H1 (cell line): ENCODE data around the gene WNT2. TPM values are rescaled to one million over a fixed set of nuclear protein-coding genes. Genes with fewer than 3 reads are reported as not detected.

Experiments
- CTCF ChIA-PET: fragments of 300-600 bp; sonication (Branson Sonifier 250); formaldehyde crosslinking; loops from one replicate; lab custom pipeline; 2021; ENCODE audit not compliant: partially characterized antibody; lab: Charles Lee
- POLR2A ChIA-PET: fragments of 300-600 bp; sonication (Branson Sonifier 250); formaldehyde crosslinking; loops from one replicate; lab custom pipeline; 2021; ENCODE audit warnings: inconsistent platforms; ENCODE audit not compliant: partially characterized antibody; lab: Charles Lee
- DNase-seq, 2 experiments: peaks; one replicate each; pipeline versions ENCODE4 v3.0.0 to v3.0.0-alpha.2; 2010 to 2022; ENCODE audit warnings: low spot score in 2 of 2, low read depth in 1 of 2, mixed read lengths in 1 of 2
- FAIRE-seq: peaks from 2 replicates; lab custom pipeline; 2011; peaks lifted over from hg19 to GRCh38; lab: Jason Lieb, UNC
- H2AFZ ChIP-seq: 2 replicates; pipeline ENCODE4 v1.8.1; 2012; ENCODE audit warnings: low read length, inconsistent platforms
- H2AK5ac ChIP-seq: 2 replicates; pipeline ENCODE4 v1.6.1; 2013; ENCODE audit warnings: low read depth, low read length
- H2BK120ac ChIP-seq: replicated peaks from 2 replicates; pipeline ENCODE3; 2013; ENCODE audit warnings: low read depth, low read length, inconsistent platforms
- H2BK12ac ChIP-seq: 2 replicates; pipeline ENCODE4 v1.6.1; 2013; ENCODE audit warnings: low read depth, low read length
- H2BK15ac ChIP-seq: 2 replicates; pipeline ENCODE4 v1.6.1; 2013; ENCODE audit warnings: low read length
- H2BK20ac ChIP-seq: 2 replicates; pipeline ENCODE4 v1.6.1; 2013; ENCODE audit warnings: low read length
- H2BK5ac ChIP-seq: 2 replicates; pipeline ENCODE4 v1.6.1; 2013; ENCODE audit warnings: low read depth, low read length
- H3K14ac ChIP-seq: 2 replicates; pipeline ENCODE4 v1.6.1; 2013; ENCODE audit warnings: inconsistent platforms; ENCODE audit not compliant: insufficient read length
- H3K18ac ChIP-seq: 2 replicates; pipeline ENCODE4 v1.6.1; 2013; ENCODE audit warnings: low read length; ENCODE audit errors: extremely low read depth
- H3K23ac ChIP-seq: 2 replicates; pipeline ENCODE4 v1.6.1; 2013; ENCODE audit warnings: inconsistent platforms; ENCODE audit not compliant: insufficient read length
- H3K23me2 ChIP-seq: 2 replicates; pipeline ENCODE4 v1.6.1; 2013; ENCODE audit warnings: low read depth, low read length
- H3K27ac ChIP-seq: 2 replicates; pipeline ENCODE4 v1.6.1; 2011; ENCODE audit warnings: low read depth, low read length, inconsistent platforms
- H3K27me3 ChIP-seq, 4 experiments: replicated peaks in 1 of 4; 1 replicate in 1 of 4; 2 replicates in 3 of 4; pipeline versions ENCODE4 v1.6.1 to v1.8.1; 2011 to 2013; ENCODE audit warnings: low read length in 3 of 4, mild to moderate bottlenecking in 3 of 4, inconsistent platforms in 2 of 4, mixed read lengths in 2 of 4, moderate library complexity in 1 of 4; ENCODE audit not compliant: control insufficient read depth in 3 of 4, insufficient read depth in 3 of 4; ENCODE audit errors: extremely low read depth in 1 of 4
- H3K36me3 ChIP-seq, 4 experiments: 2 replicates each; pipeline versions ENCODE4 v1.6.1 to v1.8.1; 2011 to 2013; ENCODE audit warnings: mild to moderate bottlenecking in 4 of 4, low read length in 3 of 4, moderate library complexity in 2 of 4, control low read depth in 1 of 4, inconsistent platforms in 1 of 4; ENCODE audit not compliant: insufficient read depth in 4 of 4, control insufficient read depth in 2 of 4
- H3K4ac ChIP-seq: replicated peaks from 2 replicates; pipeline ENCODE3; 2013; ENCODE audit warnings: low read length, low read depth, mixed read lengths, inconsistent platforms; ENCODE audit not compliant: insufficient read length
- H3K4me1 ChIP-seq, 4 experiments: replicated peaks in 1 of 4; 1 replicate in 1 of 4; 2 replicates in 3 of 4; pipeline versions ENCODE4 v1.6.1 to v1.8.1; 2011 to 2013; ENCODE audit warnings: low read length in 3 of 4, inconsistent platforms in 2 of 4, mixed read lengths in 1 of 4; ENCODE audit not compliant: insufficient read depth in 4 of 4, control insufficient read depth in 3 of 4
- H3K4me2 ChIP-seq, 2 experiments: 2 replicates each; pipeline versions ENCODE4 v1.6.1 to v1.8.1; 2011 to 2013; ENCODE audit warnings: low read depth in 2 of 2, low read length in 2 of 2, control low read depth in 1 of 2, inconsistent platforms in 1 of 2, mild to moderate bottlenecking in 1 of 2; ENCODE audit not compliant: insufficient read depth in 1 of 2
- H3K4me3 ChIP-seq, 4 experiments: fragments of 200-600, 300-600 bp in 1 of 4; sonication (generic), shearing (Covaris generic), sonication (Bioruptor Twin) in 1 of 4; 2 replicates each; pipeline versions ENCODE4 v1.5.1 to v1.8.1; 2011 to 2016; ENCODE audit warnings: low read length in 4 of 4, low read depth in 3 of 4, control low read depth in 2 of 4, inconsistent platforms in 2 of 4, mild to moderate bottlenecking in 2 of 4, mixed read lengths in 1 of 4, moderate library complexity in 1 of 4; ENCODE audit not compliant: insufficient read depth in 2 of 4; ENCODE audit errors: extremely low read depth in 1 of 4
- H3K56ac ChIP-seq: replicated peaks from 2 replicates; pipeline ENCODE3; 2013; ENCODE audit warnings: low read depth, mild to moderate bottlenecking, mixed read lengths, low read length, inconsistent platforms; ENCODE audit not compliant: insufficient read length
- H3K79me1 ChIP-seq: 2 replicates; pipeline ENCODE4 v1.6.1; 2013; ENCODE audit warnings: low read depth, low read length, control low read depth
- H3K79me2 ChIP-seq, 2 experiments: 2 replicates each; pipeline versions ENCODE4 v1.6.1 to v1.8.1; 2012 to 2013; ENCODE audit warnings: low read length in 2 of 2, mild to moderate bottlenecking in 2 of 2, inconsistent platforms in 1 of 2; ENCODE audit not compliant: insufficient read depth in 2 of 2, control insufficient read depth in 1 of 2
- H3K9ac ChIP-seq, 4 experiments: replicated peaks in 1 of 4; 1 replicate in 1 of 4; 2 replicates in 3 of 4; pipeline versions ENCODE4 v1.6.1 to v1.8.1; 2011 to 2013; ENCODE audit warnings: low read depth in 3 of 4, low read length in 3 of 4, control low read depth in 2 of 4, mild to moderate bottlenecking in 2 of 4, moderate library complexity in 2 of 4, inconsistent platforms in 1 of 4; ENCODE audit errors: extremely low read depth in 1 of 4
- H3K9me3 ChIP-seq, 2 experiments: 2 replicates each; pipeline versions ENCODE4 v1.6.1 to v1.8.1; 2012 to 2013; ENCODE audit warnings: mild to moderate bottlenecking in 2 of 2, moderate library complexity in 2 of 2, control low read depth in 1 of 2, inconsistent platforms in 1 of 2, low read depth in 1 of 2, low read length in 1 of 2, mixed read lengths in 1 of 2; ENCODE audit not compliant: insufficient read depth in 2 of 2
- H4K20me1 ChIP-seq, 2 experiments: replicated peaks in 1 of 2; 2 replicates each; pipeline versions ENCODE3 to v1.8.1; 2011 to 2013; ENCODE audit warnings: inconsistent platforms in 2 of 2, low read length in 2 of 2, mild to moderate bottlenecking in 1 of 2; ENCODE audit not compliant: insufficient read depth in 2 of 2, control insufficient read depth in 1 of 2
- H4K5ac ChIP-seq: 2 replicates; pipeline ENCODE4 v1.6.1; 2013; ENCODE audit warnings: low read length, low read depth, mixed read lengths, inconsistent platforms; ENCODE audit not compliant: insufficient read length
- H4K8ac ChIP-seq: 2 replicates; pipeline ENCODE4 v1.8.0; 2013; ENCODE audit warnings: mild to moderate bottlenecking, moderate library complexity, low read length, inconsistent platforms; ENCODE audit not compliant: insufficient read depth; ENCODE audit errors: extremely low read depth
- H4K91ac ChIP-seq: replicated peaks from 2 replicates; pipeline ENCODE3; 2013; ENCODE audit warnings: low read length, mixed read lengths, inconsistent platforms; ENCODE audit not compliant: insufficient read length
- whole genome bisulfite sequencing, 2 experiments: shearing (Covaris generic) in 1 of 2; methylation state at CpG; one replicate each; pipeline versions ENCODE4 v1.1.6 to v1.1.7; 2013 to 2015; ENCODE audit warnings: low lambda C conversion rate in 2 of 2, mixed read lengths in 2 of 2, inconsistent platforms in 1 of 2, low coverage in 1 of 2, missing lambda C conversion rate in 1 of 2; ENCODE audit not compliant: insufficient replicate concordance in 2 of 2, insufficient coverage in 1 of 2, insufficient read length in 1 of 2; ENCODE audit errors: extremely low coverage in 1 of 2, missing lambda C conversion rate in 1 of 2; 5-methylcytosine and 5-hydroxymethylcytosine counted together
- polyA plus RNA-seq, 7 experiments: library from polyadenylated mRNA; depleted of rRNA in 3 of 7; stranded (reverse) in 5 of 7; unstranded in 2 of 7; fragments of >200 nt in 5 of 7; fragments of 200-250 nt in 2 of 7; gene quantifications; 1 replicate in 5 of 7; 2 replicates in 1 of 7; 4 replicates in 1 of 7; pipeline versions ENCODE4 v1.2.1 to v1.2.3, GENCODE V29; 2011 to 2013; ENCODE audit warnings: missing spikeins in 2 of 7, mixed read lengths in 2 of 7
- total RNA-seq: library from RNA; stranded (reverse); fragmentation: NEBNext Ultra II Directional; extraction: Animal tissue kit (Norgen Biotek cat#: 25700); gene quantifications from 2 replicates; pipeline ENCODE4 v1.2.1, GENCODE V29; 2021
- TF ChIP-seq, protein P1 (sequence below): IDR thresholded peaks from 2 replicates; pipeline ENCODE4 v1.6.1; 2012; ENCODE audit warnings: inconsistent platforms
- TF ChIP-seq, protein P2 (sequence below): IDR thresholded peaks from 2 replicates; pipeline ENCODE4 v1.6.1; 2011; ENCODE audit warnings: low read depth, mild to moderate bottlenecking, low read length; ENCODE audit not compliant: insufficient read depth

WNT2 gene
- total and polyA plus RNA-seq, 2 of the 8 experiments (the other 6 are each of a cell fraction or from before 2014, with no cell fraction given): not detected

DNA sequence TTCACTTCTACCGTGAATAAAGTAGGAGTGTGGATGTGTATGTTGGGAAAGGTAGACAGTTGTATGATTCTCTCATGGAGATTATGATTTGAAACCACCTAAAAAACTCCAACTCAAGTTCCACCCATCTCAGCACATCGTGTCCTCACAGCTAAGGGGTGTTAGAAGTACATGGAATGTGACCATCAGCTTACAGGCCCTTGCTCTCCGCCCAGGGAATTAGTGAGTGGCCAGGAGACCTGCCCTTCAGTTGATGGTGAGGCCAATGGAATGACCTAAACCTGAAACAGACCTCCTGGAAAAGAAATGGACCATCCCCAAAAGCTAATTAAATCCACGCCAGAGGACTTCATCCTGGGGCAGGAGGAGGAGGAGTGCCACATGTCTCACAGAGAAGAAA is 2.1 kb upstream of the WNT2 start:
- ChIA-PET CTCF (interaction anchor here (1.1 to 2.2 kb wide), 5 partner anchors 8 to 152 kb away, joined by 3 to 6 read pairs (median 5); no protein-coding TSS in a partner anchor), POLR2A (no interaction called here)
- H2BK15ac ChIP-seq: no peak overlapping the region
- no peak overlapping the region for H3K4ac ChIP-seq
- H3K14ac ChIP-seq: no peak overlapping the region
- H4K5ac ChIP-seq: no peak overlapping the region
- no peak overlapping the region for H2BK12ac ChIP-seq
- H3K4me3 ChIP-seq: peak overlapping the region in 2 of 4 experiments; percentile 44 to 70; a peak in 3 of 8 replicates
- no peaks in the 10 kb centered on the region for H3K79me2 ChIP-seq
- no peaks in the 10 kb centered on the region for H3K9me3 ChIP-seq
- peak overlapping the region; percentile 57; the same call in 1 of the 2 replicates for H2AFZ ChIP-seq
- peak overlapping the region; percentile 96 to 98 for H3K4me2 ChIP-seq
- no peaks in the 10 kb centered on the region for H3K79me1 ChIP-seq
- peaks cover 0 to 5% of the 10 kb centered on the region in 2 experiments for H4K20me1 ChIP-seq
- FAIRE-seq (no peak), DNase-seq (no peak)
- H2AK5ac ChIP-seq: no peak overlapping the region
- no peak overlapping the region for H2BK5ac ChIP-seq
- H3K36me3 ChIP-seq: peaks cover 0 to 3% (median 0%) of the 10 kb centered on the region in 4 experiments; a peak in 1 of 8 replicates
- H3K23me2 ChIP-seq: peaks cover 17% of the 10 kb centered on the region
- no peak overlapping the region for H3K27ac ChIP-seq
- H4K8ac ChIP-seq: no peak overlapping the region
- WGBS, 2 experiments: 62% methylated on average over 4 of the region's 4 CpGs; no CpG with 5 or more reads in 1 of the 2 experiments
- no peak overlapping the region for H3K56ac ChIP-seq
- H2BK120ac ChIP-seq: no peak overlapping the region
- no peak overlapping the region for H2BK20ac ChIP-seq
- peaks cover 50 to 66% (median 64%) of the 10 kb centered on the region in 4 experiments for H3K27me3 ChIP-seq
- no peak overlapping the region for H4K91ac ChIP-seq
- H3K18ac ChIP-seq: no peak overlapping the region
- no peak overlapping the region for H3K9ac ChIP-seq
- no peak overlapping the region for H3K23ac ChIP-seq
- H3K4me1 ChIP-seq: peaks cover 0 to 16% (median 4%) of the 10 kb centered on the region in 4 experiments; a peak in 3 of 7 replicates
- TF ChIP-seq, protein P1, sequence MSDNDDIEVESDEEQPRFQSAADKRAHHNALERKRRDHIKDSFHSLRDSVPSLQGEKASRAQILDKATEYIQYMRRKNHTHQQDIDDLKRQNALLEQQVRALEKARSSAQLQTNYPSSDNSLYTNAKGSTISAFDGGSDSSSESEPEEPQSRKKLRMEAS: 0 out of 2 replicates have a peak, but pooled peaks have one; percentile 20
- TF ChIP-seq, protein P2, sequence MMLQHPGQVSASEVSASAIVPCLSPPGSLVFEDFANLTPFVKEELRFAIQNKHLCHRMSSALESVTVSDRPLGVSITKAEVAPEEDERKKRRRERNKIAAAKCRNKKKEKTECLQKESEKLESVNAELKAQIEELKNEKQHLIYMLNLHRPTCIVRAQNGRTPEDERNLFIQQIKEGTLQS: no peak
